Smooth muscle cell (in vitro differentiated cells): ENCODE results near the gene GSN. TPM values are rescaled to one million over a fixed set of nuclear protein-coding genes. Genes with fewer than 3 reads are reported as not detected.

Source experiments
- DNase-seq: peaks from one replicate; lab custom pipeline; 2025; ENCODE audit not compliant: unreplicated experiment; lab: John Stamatoyannopoulos, UW
- H2AFZ ChIP-seq: fragments of 200-600 bp; sonication (generic); 2 replicates; pipeline ENCODE4 v1.6.0; 2016; ENCODE audit warnings: antibody characterized with exemption, low read depth, mild to moderate bottlenecking
- H3F3A ChIP-seq: fragments of 200-600 bp; sonication (generic); 2 replicates; pipeline ENCODE4 v1.6.0; 2017; ENCODE audit warnings: antibody characterized with exemption, low read depth
- H3K27ac ChIP-seq: fragments of 200-600 bp; sonication (generic); 2 replicates; pipeline ENCODE4 v1.5.1; 2016; ENCODE audit warnings: low read depth, mild to moderate bottlenecking
- H3K27me3 ChIP-seq: fragments of 200-600 bp; sonication (generic); 2 replicates; pipeline ENCODE4 v1.6.1; 2016; ENCODE audit warnings: low read depth, mild to moderate bottlenecking
- H3K36me3 ChIP-seq: fragments of 200-600 bp; sonication (generic); 2 replicates; pipeline ENCODE4 v1.5.1; 2016; ENCODE audit warnings: low read depth
- H3K4me1 ChIP-seq: fragments of 200-600 bp; sonication (generic); 2 replicates; pipeline ENCODE4 v1.5.1; 2016; ENCODE audit warnings: low read depth
- H3K4me2 ChIP-seq: fragments of 200-600 bp; sonication (generic); 2 replicates; pipeline ENCODE4 v1.6.0; 2016; ENCODE audit warnings: mild to moderate bottlenecking
- H3K4me3 ChIP-seq: fragments of 200-600 bp; sonication (generic); 2 replicates; pipeline ENCODE4 v1.5.1; 2016; ENCODE audit warnings: mild to moderate bottlenecking
- H3K79me2 ChIP-seq: fragments of 200-600 bp; sonication (generic); 2 replicates; pipeline ENCODE4 v1.6.0; 2016; ENCODE audit warnings: low read depth, mild to moderate bottlenecking
- H3K9ac ChIP-seq: fragments of 200-600 bp; sonication (generic); 2 replicates; pipeline ENCODE4 v1.6.0; 2016; ENCODE audit warnings: low read depth
- H3K9me3 ChIP-seq: fragments of 200-600 bp; sonication (generic); replicated peaks from 2 replicates; pipeline ENCODE4 v1.5.1; 2016; ENCODE audit warnings: low read depth
- H4K20me1 ChIP-seq: fragments of 200-600 bp; sonication (generic); 2 replicates; pipeline ENCODE4 v1.6.0; 2016; ENCODE audit warnings: low read depth
- WGBS: methylation state at CpG from one replicate; pipeline ENCODE4 v1.1.7; 2016; ENCODE audit warnings: low lambda C conversion rate; 5-methylcytosine and 5-hydroxymethylcytosine counted together
- polyA plus RNA-seq: library from polyadenylated mRNA; unstranded; fragments of >200 nt; fragmentation: Nextera tagmentation; extraction: Ambion mirVana; gene quantifications from 2 replicates; pipeline ENCODE4 v1.2.1, GENCODE V29; 2016
- total RNA-seq: library from RNA; depleted of rRNA; stranded (reverse); fragments of >200 nt; gene quantifications from 2 replicates; pipeline ENCODE4 v1.2.3, GENCODE V29; 2014
- TF ChIP-seq, protein P1 (sequence below): fragments of 200-600 bp; sonication (generic); IDR thresholded peaks from 2 replicates; pipeline ENCODE4 v1.5.1; 2017; ENCODE audit warnings: borderline replicate concordance, mild to moderate bottlenecking, antibody characterized with exemption; ENCODE audit not compliant: insufficient read depth, poor library complexity, severe bottlenecking

Gene GSN
- 337 and 430 TPM in 2 replicates for total RNA-seq
- 529 and 685 TPM in 2 replicates for polyA plus RNA-seq

DNA sequence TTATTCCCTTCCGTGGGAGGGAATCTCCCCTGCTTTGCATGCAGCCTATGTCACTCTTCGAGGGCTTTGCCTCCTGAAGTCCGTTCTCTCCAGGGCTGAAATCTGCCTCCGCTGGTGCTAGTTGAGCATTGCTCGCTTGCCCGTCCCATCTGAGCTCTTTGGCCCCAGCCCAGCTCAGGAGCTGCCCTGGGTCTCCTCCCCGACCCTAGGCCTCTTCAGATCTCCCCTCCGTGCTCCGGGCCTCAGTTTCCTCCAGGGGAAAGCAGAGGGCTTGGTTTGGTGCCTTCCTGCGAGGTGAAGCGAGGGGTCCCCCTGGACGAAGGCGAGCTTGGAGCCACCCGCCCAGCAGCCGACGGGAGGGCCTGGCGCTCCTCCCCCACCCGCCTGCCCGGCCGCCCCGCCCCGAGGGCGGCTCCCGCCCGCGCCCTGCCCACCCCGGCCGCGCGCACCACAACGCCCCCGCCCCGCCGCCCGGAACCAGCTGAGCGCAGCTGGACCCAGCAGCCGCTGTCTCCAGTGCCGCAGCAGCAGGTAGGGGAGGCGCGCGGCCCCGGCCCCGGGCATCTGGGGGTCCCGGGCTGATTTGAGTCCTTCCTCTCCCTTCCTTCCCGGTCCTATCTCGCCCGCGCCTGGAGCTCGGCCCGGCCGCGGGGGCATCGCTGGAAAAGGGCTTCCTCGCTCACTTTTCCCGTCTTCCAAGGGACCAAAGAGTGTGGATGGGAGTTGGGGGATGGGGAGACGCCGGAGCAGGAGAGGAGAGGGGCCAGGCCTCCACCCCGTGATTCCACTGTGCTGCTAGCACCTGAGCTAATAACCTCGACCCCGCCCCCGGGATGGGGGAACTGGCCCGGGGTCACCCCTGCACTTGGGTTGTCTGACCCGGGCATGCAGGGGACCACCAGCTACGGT is at the start of gene GSN:
GSN (plus strand) TSS at position 474 of the 909 bp plus-strand sequence. CDS start 33,810 bp downstream, outside the sequence.
- Histone ChIP-seq H3F3A (peaks cover 41% of the 10 kb centered on the region), H4K20me1 (peaks cover 23% of the 10 kb centered on the region), H3K4me3 (peak within 1 kb of the TSS; percentile 93), H3K9me3 (no peaks in the 10 kb centered on the region), H3K9ac (peak within 1 kb of the TSS; percentile 66), H3K27me3 (no peaks in the 10 kb centered on the region), H3K79me2 (peaks cover 37% of the 10 kb centered on the region), H3K36me3 (no peaks in the 10 kb centered on the region), H3K27ac (peak within 1 kb of the TSS; percentile 93), H2AFZ (peak within 1 kb of the TSS; percentile 87), H3K4me2 (peak within 1 kb of the TSS; percentile 95), H3K4me1 (peaks cover 35% of the 10 kb centered on the region)
- TF ChIP-seq, protein P1, sequence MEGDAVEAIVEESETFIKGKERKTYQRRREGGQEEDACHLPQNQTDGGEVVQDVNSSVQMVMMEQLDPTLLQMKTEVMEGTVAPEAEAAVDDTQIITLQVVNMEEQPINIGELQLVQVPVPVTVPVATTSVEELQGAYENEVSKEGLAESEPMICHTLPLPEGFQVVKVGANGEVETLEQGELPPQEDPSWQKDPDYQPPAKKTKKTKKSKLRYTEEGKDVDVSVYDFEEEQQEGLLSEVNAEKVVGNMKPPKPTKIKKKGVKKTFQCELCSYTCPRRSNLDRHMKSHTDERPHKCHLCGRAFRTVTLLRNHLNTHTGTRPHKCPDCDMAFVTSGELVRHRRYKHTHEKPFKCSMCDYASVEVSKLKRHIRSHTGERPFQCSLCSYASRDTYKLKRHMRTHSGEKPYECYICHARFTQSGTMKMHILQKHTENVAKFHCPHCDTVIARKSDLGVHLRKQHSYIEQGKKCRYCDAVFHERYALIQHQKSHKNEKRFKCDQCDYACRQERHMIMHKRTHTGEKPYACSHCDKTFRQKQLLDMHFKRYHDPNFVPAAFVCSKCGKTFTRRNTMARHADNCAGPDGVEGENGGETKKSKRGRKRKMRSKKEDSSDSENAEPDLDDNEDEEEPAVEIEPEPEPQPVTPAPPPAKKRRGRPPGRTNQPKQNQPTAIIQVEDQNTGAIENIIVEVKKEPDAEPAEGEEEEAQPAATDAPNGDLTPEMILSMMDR = no peak
- DNase-seq = peak; percentile 60
- 1% methylated on average over 59 of the region's 64 CpGs for WGBS

DNA sequence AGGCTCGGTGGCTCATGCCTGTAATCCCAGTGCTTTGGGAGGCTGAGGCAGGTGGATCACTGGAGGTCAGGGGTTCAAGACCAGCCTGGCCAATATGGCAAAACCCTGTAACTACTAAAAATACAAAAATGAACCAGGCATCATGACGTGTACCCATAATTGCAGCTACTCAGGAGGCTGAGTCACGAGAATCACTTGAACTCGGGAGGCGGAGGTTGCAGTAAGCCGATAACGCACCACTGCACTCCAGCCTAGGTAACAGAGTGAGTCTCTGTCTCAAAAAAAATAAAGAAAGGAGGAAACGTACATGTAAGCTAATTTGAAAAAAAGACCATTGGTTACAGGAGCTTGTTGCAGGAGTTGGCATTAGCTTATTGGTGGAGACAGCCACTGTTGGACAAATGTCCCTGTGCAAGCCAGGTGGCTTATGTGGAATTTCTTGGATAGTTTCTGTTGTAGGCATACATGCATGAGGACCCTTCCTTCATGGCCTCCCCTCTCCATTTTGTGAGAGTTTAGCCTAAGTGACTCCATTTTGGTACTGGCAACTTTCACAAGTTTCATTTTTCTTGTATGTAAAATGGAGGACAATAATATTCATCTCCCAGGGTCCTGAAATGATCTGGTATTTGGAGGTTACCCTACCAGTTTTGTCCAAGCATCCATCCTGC is 49.5 kb upstream of the GSN start:
- H3K79me2 ChIP-seq = no peaks in the 10 kb centered on the region
- H3K4me1 ChIP-seq = peaks cover 16% of the 10 kb centered on the region
- H3K4me3 ChIP-seq = no peak overlapping the region
- no peaks in the 10 kb centered on the region for H4K20me1 ChIP-seq
- H3K27ac ChIP-seq = no peak overlapping the region
- H3K27me3 ChIP-seq = no peaks in the 10 kb centered on the region
- no peaks in the 10 kb centered on the region for H3F3A ChIP-seq
- H3K9me3 ChIP-seq = no peaks in the 10 kb centered on the region
- no peaks in the 10 kb centered on the region for H3K36me3 ChIP-seq
- 94% methylated on average over 8 of the region's 8 CpGs for whole genome bisulfite sequencing
- H2AFZ ChIP-seq = no peak overlapping the region
- TF ChIP-seq, protein P1 = no peak
- DNase-seq = no peak
- no peak overlapping the region for H3K9ac ChIP-seq
- no peak overlapping the region for H3K4me2 ChIP-seq

DNA sequence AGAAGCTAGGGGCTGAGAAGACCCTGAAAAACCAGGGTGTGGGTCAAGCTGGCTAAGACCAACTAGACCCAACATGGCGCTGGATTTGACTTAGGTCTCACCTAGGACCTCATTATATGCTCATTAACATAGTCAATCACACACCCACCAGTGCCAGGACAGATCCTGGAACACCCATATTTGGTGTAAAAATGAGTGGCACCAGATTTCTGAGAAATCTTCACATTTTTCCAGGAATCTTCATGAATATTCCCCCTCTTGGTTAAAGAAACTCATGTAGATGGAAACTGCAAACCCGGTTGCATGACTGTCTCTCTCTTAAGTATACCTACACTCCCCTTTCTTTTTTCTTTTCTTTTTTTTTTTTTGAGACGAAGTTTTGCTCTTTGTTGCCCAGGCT is 48.4 kb upstream of the GSN start:
- Histone ChIP-seq H3K79me2 (no peaks in the 10 kb centered on the region), H3K27me3 (no peaks in the 10 kb centered on the region), H3F3A (no peaks in the 10 kb centered on the region), H3K9ac (no peak overlapping the region), H3K27ac (no peak overlapping the region), H4K20me1 (no peaks in the 10 kb centered on the region), H3K9me3 (no peaks in the 10 kb centered on the region), H2AFZ (no peak overlapping the region), H3K36me3 (no peaks in the 10 kb centered on the region), H3K4me2 (no peak overlapping the region), H3K4me1 (peaks cover 16% of the 10 kb centered on the region), H3K4me3 (no peak overlapping the region)
- DNase-seq = no peak
- WGBS = 87% methylated on average over 3 of the region's 3 CpGs
- TF ChIP-seq, protein P1 = no peak
